HCT116 (cell line): ENCODE results near the gene MMD. TPM values are rescaled to one million over a fixed set of nuclear protein-coding genes. Genes with fewer than 3 reads are reported as not detected.

Experiments
- ATAC-seq: fragments of 200-7000 bp; cut with Tn5 transposase; 2 replicates; pipeline ENCODE4 v1.9.1; 2020; ENCODE audit warnings: mild to moderate bottlenecking, moderate library complexity
- BruUV-seq: library from RNA; stranded (reverse); fragments of 400-500 nt; replicated peaks from 2 replicates; lab custom pipeline; 2021; lab: Mats Ljungman, UMichigan
- CTCF ChIA-PET: fragments of 300-600 bp; sonication (Branson Sonifier 250); formaldehyde crosslinking; loops from one replicate; lab custom pipeline; 2021; ENCODE audit warnings: antibody characterized with exemption; lab: Charles Lee
- POLR2A ChIA-PET: fragments of 300-600, 350-600 bp; sonication (Branson Sonifier 250); formaldehyde crosslinking; loops from one replicate; lab custom pipeline; 2021; ENCODE audit warnings: antibody characterized with exemption; lab: Charles Lee
- RAD21 ChIA-PET, 2 experiments: fragments of 300-600 bp; sonication (Branson Sonifier 250); formaldehyde crosslinking; loops; one replicate each; lab custom pipeline; 2023; ENCODE audit warnings: low total read pairs in 2 of 2; ENCODE audit not compliant: uncharacterized antibody in 2 of 2, unreplicated experiment in 2 of 2, low non-redundant PET in 1 of 2; lab: Charles Lee
- DNase-seq: peaks from one replicate; pipeline ENCODE4 v3.0.0-alpha.2; 2010; ENCODE audit warnings: low read depth, low spot score
- H2AFZ ChIP-seq: fragments of 200-600 bp; shearing (Covaris generic), sonication (generic); 2 replicates; pipeline ENCODE4 v1.6.1; 2017; ENCODE audit warnings: low read depth, mixed run types, mixed read lengths, antibody characterized with exemption, low read length; ENCODE audit not compliant: poor library complexity, severe bottlenecking
- H3K27ac ChIP-seq: 2 replicates; pipeline ENCODE4 v1.5.1; 2012; ENCODE audit warnings: low read depth, low read length
- H3K27me3 ChIP-seq: fragments of 200-600 bp; sonication (generic); 2 replicates; pipeline ENCODE4 v1.6.1; 2016; ENCODE audit warnings: mixed run types, low read length, mixed read lengths; ENCODE audit not compliant: insufficient read depth
- H3K36me3 ChIP-seq, 2 experiments: fragments of 200-500 bp in 1 of 2; fragments of 200-600 bp in 1 of 2; sonication (Bioruptor generic) in 1 of 2; sonication (generic) in 1 of 2; 2 replicates each; pipeline versions ENCODE4 v1.5.1 to v1.6.1; 2014 to 2016; ENCODE audit warnings: low read length in 2 of 2, inconsistent platforms in 1 of 2, mixed read lengths in 1 of 2, mixed run types in 1 of 2; ENCODE audit not compliant: insufficient read depth in 2 of 2, control insufficient read depth in 1 of 2
- H3K4me1 ChIP-seq, 2 experiments: fragments of 200-600 bp in 1 of 2; sonication (generic) in 1 of 2; 2 replicates each; pipeline versions ENCODE4 v1.5.1 to v1.6.1; 2012 to 2017; ENCODE audit warnings: low read length in 2 of 2, inconsistent platforms in 1 of 2, mild to moderate bottlenecking in 1 of 2, mixed read lengths in 1 of 2, mixed run types in 1 of 2, moderate library complexity in 1 of 2; ENCODE audit not compliant: insufficient read depth in 2 of 2, control insufficient read depth in 1 of 2
- H3K4me2 ChIP-seq: fragments of 200-600 bp; sonication (generic); 2 replicates; pipeline ENCODE4 v1.6.1; 2017; ENCODE audit warnings: mixed run types, low read length, mixed read lengths
- H3K4me3 ChIP-seq, 2 experiments: fragments of 200-600 bp in 1 of 2; sonication (generic) in 1 of 2; replicated peaks in 1 of 2; 2 replicates each; pipeline ENCODE4 v1.5.1; 2011 to 2016; ENCODE audit warnings: low read length in 2 of 2, control low read depth in 1 of 2, low read depth in 1 of 2, mild to moderate bottlenecking in 1 of 2, mixed read lengths in 1 of 2, mixed run types in 1 of 2
- H3K79me2 ChIP-seq: fragments of 200-600 bp; sonication (generic); 2 replicates; pipeline ENCODE4 v1.6.1; 2017; ENCODE audit warnings: mild to moderate bottlenecking, mixed run types, low read length, moderate library complexity, mixed read lengths; ENCODE audit not compliant: insufficient read depth
- H3K9ac ChIP-seq: fragments of 200-600 bp; sonication (generic); 2 replicates; pipeline ENCODE4 v1.6.1; 2016; ENCODE audit warnings: low read length, mixed read lengths
- H3K9me2 ChIP-seq: fragments of 200-600 bp; sonication (generic), shearing (Covaris generic); 2 replicates; pipeline ENCODE4 v1.6.1; 2017; ENCODE audit warnings: mixed run types, mild to moderate bottlenecking, moderate library complexity; ENCODE audit not compliant: insufficient read depth
- H3K9me3 ChIP-seq, 2 experiments: fragments of 200-500 bp in 1 of 2; fragments of 200-600 bp in 1 of 2; sonication (Bioruptor generic) in 1 of 2; sonication (generic) in 1 of 2; 2 replicates each; pipeline ENCODE4 v1.6.1; 2014 to 2017; ENCODE audit warnings: low read length in 2 of 2, mixed read lengths in 2 of 2, inconsistent platforms in 1 of 2, low read depth in 1 of 2, mild to moderate bottlenecking in 1 of 2, mixed run types in 1 of 2, moderate library complexity in 1 of 2; ENCODE audit not compliant: control insufficient read depth in 1 of 2, insufficient read depth in 1 of 2
- H4K20me1 ChIP-seq: fragments of 200-600 bp; sonication (generic), shearing (Covaris generic); 2 replicates; pipeline ENCODE4 v1.6.1; 2017; ENCODE audit warnings: mixed run types, mild to moderate bottlenecking, moderate library complexity; ENCODE audit not compliant: insufficient read depth
- CEBPB ChIP-seq: IDR thresholded peaks from 2 replicates; pipeline ENCODE4 v1.6.1; 2012; ENCODE audit warnings: low read depth
- EGR1 ChIP-seq: IDR thresholded peaks from 2 replicates; pipeline ENCODE4 v1.6.1; 2012; ENCODE audit warnings: low read depth
- ELF1 ChIP-seq: IDR thresholded peaks from 2 replicates; pipeline ENCODE4 v1.6.1; 2012; ENCODE audit warnings: low read depth, borderline replicate concordance
- EZH2 ChIP-seq: fragments of 200-600 bp; sonication (generic); IDR thresholded peaks from 2 replicates; pipeline ENCODE4 v1.6.1; 2017; ENCODE audit warnings: antibody characterized with exemption, mixed run types
- EZH2phosphoT487 ChIP-seq: fragments of 200-600 bp; IDR thresholded peaks from 2 replicates; pipeline ENCODE4 v1.6.1; 2018; ENCODE audit warnings: antibody characterized with exemption, borderline replicate concordance
- FOSL1 ChIP-seq: IDR thresholded peaks from 2 replicates; pipeline ENCODE4 v1.6.1; 2012; ENCODE audit warnings: low read depth
- JUND ChIP-seq: IDR thresholded peaks from 2 replicates; pipeline ENCODE4 v1.6.1; 2012
- POLR2A ChIP-seq: IDR thresholded peaks from 2 replicates; pipeline ENCODE4 v1.7.0; 2011; ENCODE audit warnings: borderline replicate concordance; ENCODE audit not compliant: insufficient read depth, insufficient read length; ENCODE audit errors: extremely low read depth
- POLR2AphosphoS5 ChIP-seq: IDR thresholded peaks from 2 replicates; pipeline ENCODE4 v1.6.1; 2011; ENCODE audit warnings: mild to moderate bottlenecking, low read depth, low read length, moderate library complexity
- RAD21 ChIP-seq: IDR thresholded peaks from 2 replicates; pipeline ENCODE4 v1.6.1; 2012; ENCODE audit warnings: low read depth, mild to moderate bottlenecking
- SP1 ChIP-seq: IDR thresholded peaks from 2 replicates; pipeline ENCODE4 v1.6.1; 2012; ENCODE audit warnings: low read depth
- SRF ChIP-seq: IDR thresholded peaks from 2 replicates; pipeline ENCODE4 v1.6.1; 2012; ENCODE audit warnings: low read depth
- TCF7L2 ChIP-seq: IDR thresholded peaks from 2 replicates; pipeline ENCODE4 v1.7.0; 2011; ENCODE audit warnings: borderline replicate concordance, inconsistent platforms; ENCODE audit not compliant: insufficient read depth, insufficient read length; ENCODE audit errors: extremely low read depth
- YY1 ChIP-seq: IDR thresholded peaks from 2 replicates; pipeline ENCODE4 v1.6.1; 2011; ENCODE audit warnings: low read length, low read depth, moderate library complexity, mild to moderate bottlenecking; ENCODE audit not compliant: insufficient replicate concordance; ENCODE audit errors: extremely low read depth
- ZFX ChIP-seq: fragments of 450-650 bp; IDR thresholded peaks from 2 replicates; pipeline ENCODE4 v1.6.1; 2017
- ZNF274 ChIP-seq: fragments of 200-500 bp; sonication (Bioruptor generic); IDR thresholded peaks from 2 replicates; pipeline ENCODE4 v1.6.1; 2014; ENCODE audit warnings: mild to moderate bottlenecking, low read depth, low read length, inconsistent platforms
- intact Hi-C: fragments of 100-400 bp; cut with micrococcal nuclease; formaldehyde crosslinking; loops from 2 replicates; pipeline ENCODE4 v1.10.0; 2022
- total RNA-seq: library from RNA; stranded (reverse); gene quantifications from one replicate; pipeline ENCODE4 v1.2.1, GENCODE V29; 2021; ENCODE audit not compliant: unreplicated experiment
- TF ChIP-seq, protein P1 (sequence below): IDR thresholded peaks from 2 replicates; pipeline ENCODE4 v1.6.1; 2012
- TF ChIP-seq, protein P2 (sequence below): IDR thresholded peaks from 2 replicates; pipeline ENCODE4 v1.6.1; 2011; ENCODE audit warnings: mild to moderate bottlenecking, low read length, moderate library complexity; ENCODE audit not compliant: insufficient replicate concordance; ENCODE audit errors: extremely low read depth
- TF ChIP-seq, protein P3 (sequence below): IDR thresholded peaks from 2 replicates; pipeline ENCODE4 v1.6.1; 2012

MMD gene
- total RNA-seq, 1 experiment from 2014 or later = 21.3 TPM

DNA sequence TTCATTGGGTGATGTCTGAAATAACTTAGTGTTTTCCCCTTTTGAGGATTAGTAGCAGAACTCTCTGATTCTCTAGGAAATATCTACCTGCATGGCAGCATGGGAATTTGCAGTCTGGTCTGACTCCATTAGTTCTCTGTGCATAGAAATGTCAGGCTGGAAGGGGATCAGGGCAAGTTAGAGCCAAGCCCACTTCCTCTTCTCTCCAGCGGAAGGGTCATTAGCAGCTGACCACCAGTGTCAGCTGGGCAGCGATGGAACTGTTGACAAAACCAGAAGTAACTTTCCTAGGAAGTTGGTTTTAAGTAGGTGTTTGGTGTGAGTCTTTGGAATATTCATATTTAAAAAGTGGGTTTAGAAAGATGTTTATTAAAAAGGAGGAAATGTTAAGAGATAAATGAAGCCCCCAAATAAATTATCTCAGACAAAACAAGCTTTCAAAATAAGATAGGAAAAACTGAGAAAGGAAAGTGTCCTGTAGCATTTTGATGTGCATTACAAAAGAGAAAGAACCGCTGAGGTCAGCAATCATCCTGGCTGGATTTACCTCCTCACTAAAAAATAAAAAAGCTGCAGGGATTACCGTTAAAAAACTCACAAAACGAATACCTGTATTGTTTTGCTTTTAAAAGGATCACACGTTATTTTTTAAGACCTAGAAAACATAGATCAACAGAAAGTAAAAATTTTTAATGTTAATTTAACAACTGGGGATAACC lies 32.4 kb upstream of the MMD start:
- RAD21 ChIA-PET = no interaction called here
- Histone ChIP-seq H3K79me2 (no peaks in the 10 kb centered on the region), H3K9me3 (no peaks in the 10 kb centered on the region)
- no peak for TF ChIP-seq ZFX
- no peak for TF ChIP-seq CEBPB
- TF ChIP-seq EZH2 = no peak
- TF ChIP-seq POLR2AphosphoS5 = no peak
- TF ChIP-seq POLR2A = no peak
- no peak for TF ChIP-seq JUND
- TF ChIP-seq SP1 = no peak
- no peak for TF ChIP-seq FOSL1
- TF ChIP-seq, protein P1, sequence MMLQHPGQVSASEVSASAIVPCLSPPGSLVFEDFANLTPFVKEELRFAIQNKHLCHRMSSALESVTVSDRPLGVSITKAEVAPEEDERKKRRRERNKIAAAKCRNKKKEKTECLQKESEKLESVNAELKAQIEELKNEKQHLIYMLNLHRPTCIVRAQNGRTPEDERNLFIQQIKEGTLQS = no peak
- no peak for TF ChIP-seq ELF1
- TF ChIP-seq EGR1 = no peak
- TF ChIP-seq TCF7L2 = no peak
- TF ChIP-seq, protein P2, sequence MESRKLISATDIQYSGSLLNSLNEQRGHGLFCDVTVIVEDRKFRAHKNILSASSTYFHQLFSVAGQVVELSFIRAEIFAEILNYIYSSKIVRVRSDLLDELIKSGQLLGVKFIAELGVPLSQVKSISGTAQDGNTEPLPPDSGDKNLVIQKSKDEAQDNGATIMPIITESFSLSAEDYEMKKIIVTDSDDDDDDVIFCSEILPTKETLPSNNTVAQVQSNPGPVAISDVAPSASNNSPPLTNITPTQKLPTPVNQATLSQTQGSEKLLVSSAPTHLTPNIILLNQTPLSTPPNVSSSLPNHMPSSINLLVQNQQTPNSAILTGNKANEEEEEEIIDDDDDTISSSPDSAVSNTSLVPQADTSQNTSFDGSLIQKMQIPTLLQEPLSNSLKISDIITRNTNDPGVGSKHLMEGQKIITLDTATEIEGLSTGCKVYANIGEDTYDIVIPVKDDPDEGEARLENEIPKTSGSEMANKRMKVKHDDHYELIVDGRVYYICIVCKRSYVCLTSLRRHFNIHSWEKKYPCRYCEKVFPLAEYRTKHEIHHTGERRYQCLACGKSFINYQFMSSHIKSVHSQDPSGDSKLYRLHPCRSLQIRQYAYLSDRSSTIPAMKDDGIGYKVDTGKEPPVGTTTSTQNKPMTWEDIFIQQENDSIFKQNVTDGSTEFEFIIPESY = no peak
- TF ChIP-seq ZNF274 = no peak
- TF ChIP-seq SRF = no peak
- TF ChIP-seq YY1 = no peak
- TF ChIP-seq EZH2phosphoT487 = no peak
- no peak for TF ChIP-seq RAD21
- TF ChIP-seq, protein P3, sequence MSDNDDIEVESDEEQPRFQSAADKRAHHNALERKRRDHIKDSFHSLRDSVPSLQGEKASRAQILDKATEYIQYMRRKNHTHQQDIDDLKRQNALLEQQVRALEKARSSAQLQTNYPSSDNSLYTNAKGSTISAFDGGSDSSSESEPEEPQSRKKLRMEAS = no peak
- TF ChIP-seq, all 23 proteins: peak for 0
- no peaks in the 10 kb centered on the region for H3K36me3 ChIP-seq
- ATAC-seq = no peak
- ChIA-PET POLR2A (no interaction called here), CTCF (no interaction called here)
- no peak overlapping the region for H3K4me3 ChIP-seq
- BruUV-seq = no TSS peak
- H2AFZ ChIP-seq = no peak overlapping the region
- no peaks in the 10 kb centered on the region for H3K27me3 ChIP-seq
- peaks cover 0 to 26% of the 10 kb centered on the region in 2 experiments; a peak in 3 of 4 replicates for H3K4me1 ChIP-seq
- no peak for DNase-seq
- H3K27ac ChIP-seq = no peak overlapping the region
- intact Hi-C loops = no loop called here
- no peaks in the 10 kb centered on the region for H3K9me2 ChIP-seq
- H3K9ac ChIP-seq = no peak overlapping the region
- H3K4me2 ChIP-seq = no peak overlapping the region
- no peaks in the 10 kb centered on the region for H4K20me1 ChIP-seq
